ENCODE measurements around the gene AMN. TPM values are rescaled to one million over a fixed set of nuclear protein-coding genes. Genes with fewer than 3 reads are reported as not detected.
A peak's percentile ranks its signal among the peaks of the same experiment; 100 is the strongest.

Gene AMN
- total and polyA plus RNA-seq, 8 donors, result 1.3 to 781 (median 13.8) TPM

DNA sequence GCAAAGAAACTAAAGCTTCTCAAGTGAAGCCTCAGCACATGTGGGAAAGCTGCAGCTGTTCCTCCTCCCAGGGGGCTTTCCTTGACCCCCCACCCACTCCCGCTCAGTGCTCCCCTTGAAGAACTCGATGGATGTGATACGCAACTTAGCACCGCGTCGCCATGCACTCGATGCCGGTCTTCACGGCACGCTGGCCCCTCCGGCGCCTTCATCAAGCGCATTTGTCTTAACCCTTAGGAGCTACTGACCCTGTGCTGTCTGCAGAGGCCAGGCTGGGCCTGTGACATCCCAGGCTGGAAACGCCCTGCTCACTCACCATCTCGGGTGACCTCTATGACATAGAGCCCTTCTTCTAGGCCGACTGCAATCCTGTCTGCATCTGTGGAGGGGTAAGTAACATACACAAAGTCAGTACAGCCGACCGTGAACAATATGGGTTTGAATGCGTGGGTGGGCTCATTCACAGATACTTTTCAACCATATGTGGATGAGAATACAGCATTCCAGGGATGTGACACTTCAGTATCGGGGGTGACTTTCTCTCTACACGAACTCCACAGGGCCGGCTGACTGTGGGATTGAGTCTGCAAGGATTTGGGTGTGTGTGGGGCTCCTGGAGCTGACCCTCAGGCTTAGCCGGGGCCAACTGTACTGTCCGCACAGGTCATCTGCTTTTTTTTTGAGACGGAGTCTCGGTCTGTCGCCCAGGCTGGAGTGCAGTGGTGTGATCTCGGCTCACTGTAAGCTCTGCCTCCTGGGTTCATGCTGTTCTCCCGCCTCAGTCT is 23.1 kb downstream of the AMN start:
- Histone ChIP-seq H3K4me3 (no peak overlapping the region), H3K27me3 (no peaks in the 10 kb centered on the region), H3K9me3 (no peaks in the 10 kb centered on the region), H3K4me1 (peaks cover 21 to 34% (median 25%) of the 10 kb centered on the region in 4 donors), H3K27ac (no peak overlapping the region), H3K36me3 (peaks cover 84 to 95% (median 94%) of the 10 kb centered on the region in 4 donors)
- WGBS, 5 donors, result 90 to 93% (median 92%) methylated on average over 29 of the region's 29 CpGs
- DNase-seq, result no peak
- TF ChIP-seq, protein P1, sequence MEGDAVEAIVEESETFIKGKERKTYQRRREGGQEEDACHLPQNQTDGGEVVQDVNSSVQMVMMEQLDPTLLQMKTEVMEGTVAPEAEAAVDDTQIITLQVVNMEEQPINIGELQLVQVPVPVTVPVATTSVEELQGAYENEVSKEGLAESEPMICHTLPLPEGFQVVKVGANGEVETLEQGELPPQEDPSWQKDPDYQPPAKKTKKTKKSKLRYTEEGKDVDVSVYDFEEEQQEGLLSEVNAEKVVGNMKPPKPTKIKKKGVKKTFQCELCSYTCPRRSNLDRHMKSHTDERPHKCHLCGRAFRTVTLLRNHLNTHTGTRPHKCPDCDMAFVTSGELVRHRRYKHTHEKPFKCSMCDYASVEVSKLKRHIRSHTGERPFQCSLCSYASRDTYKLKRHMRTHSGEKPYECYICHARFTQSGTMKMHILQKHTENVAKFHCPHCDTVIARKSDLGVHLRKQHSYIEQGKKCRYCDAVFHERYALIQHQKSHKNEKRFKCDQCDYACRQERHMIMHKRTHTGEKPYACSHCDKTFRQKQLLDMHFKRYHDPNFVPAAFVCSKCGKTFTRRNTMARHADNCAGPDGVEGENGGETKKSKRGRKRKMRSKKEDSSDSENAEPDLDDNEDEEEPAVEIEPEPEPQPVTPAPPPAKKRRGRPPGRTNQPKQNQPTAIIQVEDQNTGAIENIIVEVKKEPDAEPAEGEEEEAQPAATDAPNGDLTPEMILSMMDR (IDR thresholded peaks at IDR 0.05), result no peak
- TF ChIP-seq POLR2A (IDR thresholded peaks at IDR 0.05), result no peak
- TF ChIP-seq EP300 (IDR thresholded peaks at IDR 0.05), result no peak
- no peak for TF ChIP-seq POLR2AphosphoS5 (IDR thresholded peaks at IDR 0.05)
- intact Hi-C loops (cut with DNase I; ENCODE audit: low total_unique reads), result no loop called here

DNA sequence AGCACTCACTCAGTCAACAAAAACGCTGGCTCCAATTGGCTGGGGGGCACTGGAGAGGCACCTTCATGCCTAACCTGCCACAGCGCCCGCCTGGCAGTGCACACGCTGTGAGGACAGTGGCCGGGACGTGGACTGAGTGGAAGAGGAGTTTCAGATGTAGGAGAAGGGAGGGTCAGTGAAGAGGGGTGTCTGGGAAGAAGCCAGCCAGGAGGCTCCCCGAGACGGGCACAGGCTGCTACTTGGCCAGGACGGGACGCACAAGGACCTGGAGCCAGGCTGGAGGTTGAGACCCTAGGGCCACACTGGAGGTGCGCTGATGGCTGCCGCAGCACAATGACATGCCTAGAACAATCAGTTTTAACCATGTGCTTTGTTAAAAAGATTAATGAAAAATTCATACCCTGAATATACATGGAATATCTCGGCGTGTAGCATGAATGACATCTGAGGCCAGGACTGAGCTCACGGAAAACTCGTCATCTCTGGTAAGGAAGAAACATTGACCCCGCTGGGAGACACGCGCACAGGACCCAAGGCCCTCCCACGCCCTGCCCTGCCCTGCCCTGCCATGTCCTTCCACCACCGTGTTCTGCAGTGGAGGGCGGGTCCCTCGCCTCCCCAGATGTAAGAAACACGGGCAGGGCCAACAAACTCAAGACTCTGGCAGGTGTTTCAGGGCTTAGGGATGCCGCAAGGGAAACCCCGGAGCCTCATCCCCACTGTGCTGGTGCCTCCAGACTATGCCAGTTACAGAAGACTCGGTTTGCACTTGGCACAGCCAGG is 25.0 kb downstream of the AMN start:
- no peak overlapping the region for H3K27ac ChIP-seq
- TF ChIP-seq, protein P1 (IDR thresholded peaks at IDR 0.05), result no peak
- TF ChIP-seq EP300 (IDR thresholded peaks at IDR 0.05), result no peak
- no peak for TF ChIP-seq POLR2A (IDR thresholded peaks at IDR 0.05)
- TF ChIP-seq POLR2AphosphoS5 (IDR thresholded peaks at IDR 0.05), result no peak
- H3K4me1 ChIP-seq, result peaks cover 15 to 23% (median 18%) of the 10 kb centered on the region in 4 donors
- no peak overlapping the region for H3K4me3 ChIP-seq
- WGBS, 5 donors, result 86 to 91% (median 88%) methylated on average over 27 of the region's 27 CpGs
- no peak for DNase-seq
- intact Hi-C loops (cut with DNase I; ENCODE audit: low total_unique reads), result no loop called here
- H3K36me3 ChIP-seq, result peaks cover 86 to 95% (median 94%) of the 10 kb centered on the region in 4 donors
- H3K9me3 ChIP-seq, result no peaks in the 10 kb centered on the region
- H3K27me3 ChIP-seq, result no peaks in the 10 kb centered on the region

DNA sequence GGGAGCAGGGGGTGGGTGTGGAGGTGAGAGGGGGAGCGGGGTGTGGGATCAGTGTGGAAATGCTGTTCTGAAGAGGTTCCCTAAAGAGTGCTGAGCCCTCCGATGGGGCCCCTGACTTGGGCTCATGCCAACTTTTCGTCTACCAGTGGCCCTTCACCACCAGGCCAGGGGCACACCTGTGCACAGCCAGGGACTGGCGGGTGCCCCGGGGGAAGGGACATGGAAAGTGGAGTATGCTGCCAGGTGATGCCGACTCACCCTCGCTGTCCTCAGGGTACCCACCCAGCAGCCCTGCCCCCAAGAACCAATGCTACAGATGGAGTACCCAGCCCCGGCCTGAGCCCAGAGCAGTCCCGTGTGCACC is 26.2 kb downstream of the AMN start:
- H3K9me3 ChIP-seq, result no peaks in the 10 kb centered on the region
- H3K27me3 ChIP-seq, result no peaks in the 10 kb centered on the region
- TF ChIP-seq EP300 (IDR thresholded peaks at IDR 0.05) (no peak), POLR2A (IDR thresholded peaks at IDR 0.05) (no peak), POLR2AphosphoS5 (IDR thresholded peaks at IDR 0.05) (no peak)
- TF ChIP-seq, protein P1 (IDR thresholded peaks at IDR 0.05), result no peak
- peaks cover 15 to 23% (median 18%) of the 10 kb centered on the region in 4 donors for H3K4me1 ChIP-seq
- WGBS, 5 donors, result 74 to 82% (median 75%) methylated on average over 2 to 9 of the region's 9 CpGs
- DNase-seq, result no peak
- peak overlapping the region in 1 of 5 donors; percentile 44 for H3K27ac ChIP-seq
- intact Hi-C loops (cut with DNase I; ENCODE audit: low total_unique reads), result no loop called here
- H3K4me3 ChIP-seq, result no peak overlapping the region
- peaks cover 81 to 95% (median 94%) of the 10 kb centered on the region in 4 donors for H3K36me3 ChIP-seq

DNA sequence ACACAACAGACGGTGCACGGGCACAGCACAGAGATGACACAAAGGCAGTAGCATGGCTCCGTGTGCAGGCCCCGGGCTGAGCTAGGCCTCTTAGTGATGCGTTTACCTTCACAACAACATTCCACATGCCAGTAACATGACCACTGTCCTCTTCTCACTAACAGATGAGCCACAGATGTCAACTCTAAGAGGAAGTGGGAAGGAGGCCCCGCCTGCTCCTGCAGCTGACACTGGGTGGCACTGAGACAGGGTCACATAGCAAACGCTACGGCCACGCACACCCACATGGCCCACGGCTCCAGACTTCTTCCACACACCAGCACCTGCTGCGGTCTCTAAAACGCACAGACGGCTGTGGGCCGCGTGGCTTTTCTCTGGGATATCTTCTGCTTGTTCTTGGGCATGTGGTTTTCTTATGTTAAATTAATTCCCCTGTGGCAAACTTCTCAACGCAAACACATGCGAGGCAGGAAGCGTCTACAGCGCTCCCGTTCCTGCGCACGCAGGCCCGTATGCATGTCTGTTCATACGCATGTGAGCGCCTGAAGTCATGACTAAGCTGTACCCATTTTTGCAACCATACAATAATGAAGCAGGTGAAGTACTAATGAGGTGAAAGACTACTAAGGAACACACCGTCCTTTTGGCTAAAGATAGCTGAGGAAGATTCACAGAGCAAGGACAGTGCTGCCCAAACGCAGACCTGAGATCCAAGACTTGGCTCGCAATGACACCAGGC is 26.8 kb downstream of the AMN start:
- TF ChIP-seq, protein P1 (IDR thresholded peaks at IDR 0.05), result no peak
- no peak for TF ChIP-seq POLR2A (IDR thresholded peaks at IDR 0.05)
- TF ChIP-seq POLR2AphosphoS5 (IDR thresholded peaks at IDR 0.05), result no peak
- no peak for TF ChIP-seq EP300 (IDR thresholded peaks at IDR 0.05)
- DNase-seq, result peak in 1 of 2 donors; percentile 57
- Histone ChIP-seq H3K9me3 (no peaks in the 10 kb centered on the region), H3K4me1 (peaks cover 15 to 23% (median 18%) of the 10 kb centered on the region in 4 donors), H3K4me3 (no peak overlapping the region), H3K27me3 (no peaks in the 10 kb centered on the region), H3K27ac (peak overlapping the region in 1 of 5 donors; percentile 44), H3K36me3 (peaks cover 80 to 95% (median 94%) of the 10 kb centered on the region in 4 donors)
- 69 to 80% (median 78%) methylated on average over 26 to 28 of the region's 28 CpGs for WGBS, 5 donors
- intact Hi-C loops (cut with DNase I; ENCODE audit: low total_unique reads), result no loop called here
